H1 (cell line): ENCODE results near the gene RELA. TPM values are rescaled to one million over a fixed set of nuclear protein-coding genes. Genes with fewer than 3 reads are reported as not detected.

Experiments used
- CTCF ChIA-PET: fragments of 300-600 bp; sonication (Branson Sonifier 250); formaldehyde crosslinking; loops from one replicate; lab custom pipeline; 2021; ENCODE audit not compliant: partially characterized antibody; lab: Charles Lee
- POLR2A ChIA-PET: fragments of 300-600 bp; sonication (Branson Sonifier 250); formaldehyde crosslinking; loops from one replicate; lab custom pipeline; 2021; ENCODE audit warnings: inconsistent platforms; ENCODE audit not compliant: partially characterized antibody; lab: Charles Lee
- DNase-seq, 2 experiments: peaks; one replicate each; pipeline versions ENCODE4 v3.0.0 to v3.0.0-alpha.2; 2010 to 2022; ENCODE audit warnings: low spot score in 2 of 2, low read depth in 1 of 2, mixed read lengths in 1 of 2
- FAIRE-seq: peaks from 2 replicates; lab custom pipeline; 2011; peaks lifted over from hg19 to GRCh38; lab: Jason Lieb, UNC
- H2AFZ ChIP-seq: 2 replicates; pipeline ENCODE4 v1.8.1; 2012; ENCODE audit warnings: low read length, inconsistent platforms
- H2AK5ac ChIP-seq: 2 replicates; pipeline ENCODE4 v1.6.1; 2013; ENCODE audit warnings: low read depth, low read length
- H2BK120ac ChIP-seq: replicated peaks from 2 replicates; pipeline ENCODE3; 2013; ENCODE audit warnings: low read depth, low read length, inconsistent platforms
- H2BK12ac ChIP-seq: 2 replicates; pipeline ENCODE4 v1.6.1; 2013; ENCODE audit warnings: low read depth, low read length
- H2BK15ac ChIP-seq: 2 replicates; pipeline ENCODE4 v1.6.1; 2013; ENCODE audit warnings: low read length
- H2BK20ac ChIP-seq: 2 replicates; pipeline ENCODE4 v1.6.1; 2013; ENCODE audit warnings: low read length
- H2BK5ac ChIP-seq: 2 replicates; pipeline ENCODE4 v1.6.1; 2013; ENCODE audit warnings: low read depth, low read length
- H3K14ac ChIP-seq: 2 replicates; pipeline ENCODE4 v1.6.1; 2013; ENCODE audit warnings: inconsistent platforms; ENCODE audit not compliant: insufficient read length
- H3K18ac ChIP-seq: 2 replicates; pipeline ENCODE4 v1.6.1; 2013; ENCODE audit warnings: low read length; ENCODE audit errors: extremely low read depth
- H3K23ac ChIP-seq: 2 replicates; pipeline ENCODE4 v1.6.1; 2013; ENCODE audit warnings: inconsistent platforms; ENCODE audit not compliant: insufficient read length
- H3K23me2 ChIP-seq: 2 replicates; pipeline ENCODE4 v1.6.1; 2013; ENCODE audit warnings: low read depth, low read length
- H3K27ac ChIP-seq: 2 replicates; pipeline ENCODE4 v1.6.1; 2011; ENCODE audit warnings: low read depth, low read length, inconsistent platforms
- H3K27me3 ChIP-seq, 4 experiments: replicated peaks in 1 of 4; 1 replicate in 1 of 4; 2 replicates in 3 of 4; pipeline versions ENCODE4 v1.6.1 to v1.8.1; 2011 to 2013; ENCODE audit warnings: low read length in 3 of 4, mild to moderate bottlenecking in 3 of 4, inconsistent platforms in 2 of 4, mixed read lengths in 2 of 4, moderate library complexity in 1 of 4; ENCODE audit not compliant: control insufficient read depth in 3 of 4, insufficient read depth in 3 of 4; ENCODE audit errors: extremely low read depth in 1 of 4
- H3K36me3 ChIP-seq, 4 experiments: 2 replicates each; pipeline versions ENCODE4 v1.6.1 to v1.8.1; 2011 to 2013; ENCODE audit warnings: mild to moderate bottlenecking in 4 of 4, low read length in 3 of 4, moderate library complexity in 2 of 4, control low read depth in 1 of 4, inconsistent platforms in 1 of 4; ENCODE audit not compliant: insufficient read depth in 4 of 4, control insufficient read depth in 2 of 4
- H3K4ac ChIP-seq: replicated peaks from 2 replicates; pipeline ENCODE3; 2013; ENCODE audit warnings: low read length, low read depth, mixed read lengths, inconsistent platforms; ENCODE audit not compliant: insufficient read length
- H3K4me1 ChIP-seq, 4 experiments: replicated peaks in 1 of 4; 1 replicate in 1 of 4; 2 replicates in 3 of 4; pipeline versions ENCODE4 v1.6.1 to v1.8.1; 2011 to 2013; ENCODE audit warnings: low read length in 3 of 4, inconsistent platforms in 2 of 4, mixed read lengths in 1 of 4; ENCODE audit not compliant: insufficient read depth in 4 of 4, control insufficient read depth in 3 of 4
- H3K4me2 ChIP-seq, 2 experiments: 2 replicates each; pipeline versions ENCODE4 v1.6.1 to v1.8.1; 2011 to 2013; ENCODE audit warnings: low read depth in 2 of 2, low read length in 2 of 2, control low read depth in 1 of 2, inconsistent platforms in 1 of 2, mild to moderate bottlenecking in 1 of 2; ENCODE audit not compliant: insufficient read depth in 1 of 2
- H3K4me3 ChIP-seq, 4 experiments: fragments of 200-600, 300-600 bp in 1 of 4; sonication (generic), shearing (Covaris generic), sonication (Bioruptor Twin) in 1 of 4; 2 replicates each; pipeline versions ENCODE4 v1.5.1 to v1.8.1; 2011 to 2016; ENCODE audit warnings: low read length in 4 of 4, low read depth in 3 of 4, control low read depth in 2 of 4, inconsistent platforms in 2 of 4, mild to moderate bottlenecking in 2 of 4, mixed read lengths in 1 of 4, moderate library complexity in 1 of 4; ENCODE audit not compliant: insufficient read depth in 2 of 4; ENCODE audit errors: extremely low read depth in 1 of 4
- H3K56ac ChIP-seq: replicated peaks from 2 replicates; pipeline ENCODE3; 2013; ENCODE audit warnings: low read depth, mild to moderate bottlenecking, mixed read lengths, low read length, inconsistent platforms; ENCODE audit not compliant: insufficient read length
- H3K79me1 ChIP-seq: 2 replicates; pipeline ENCODE4 v1.6.1; 2013; ENCODE audit warnings: low read depth, low read length, control low read depth
- H3K79me2 ChIP-seq, 2 experiments: 2 replicates each; pipeline versions ENCODE4 v1.6.1 to v1.8.1; 2012 to 2013; ENCODE audit warnings: low read length in 2 of 2, mild to moderate bottlenecking in 2 of 2, inconsistent platforms in 1 of 2; ENCODE audit not compliant: insufficient read depth in 2 of 2, control insufficient read depth in 1 of 2
- H3K9ac ChIP-seq, 4 experiments: replicated peaks in 1 of 4; 1 replicate in 1 of 4; 2 replicates in 3 of 4; pipeline versions ENCODE4 v1.6.1 to v1.8.1; 2011 to 2013; ENCODE audit warnings: low read depth in 3 of 4, low read length in 3 of 4, control low read depth in 2 of 4, mild to moderate bottlenecking in 2 of 4, moderate library complexity in 2 of 4, inconsistent platforms in 1 of 4; ENCODE audit errors: extremely low read depth in 1 of 4
- H3K9me3 ChIP-seq, 2 experiments: 2 replicates each; pipeline versions ENCODE4 v1.6.1 to v1.8.1; 2012 to 2013; ENCODE audit warnings: mild to moderate bottlenecking in 2 of 2, moderate library complexity in 2 of 2, control low read depth in 1 of 2, inconsistent platforms in 1 of 2, low read depth in 1 of 2, low read length in 1 of 2, mixed read lengths in 1 of 2; ENCODE audit not compliant: insufficient read depth in 2 of 2
- H4K20me1 ChIP-seq, 2 experiments: replicated peaks in 1 of 2; 2 replicates each; pipeline versions ENCODE3 to v1.8.1; 2011 to 2013; ENCODE audit warnings: inconsistent platforms in 2 of 2, low read length in 2 of 2, mild to moderate bottlenecking in 1 of 2; ENCODE audit not compliant: insufficient read depth in 2 of 2, control insufficient read depth in 1 of 2
- H4K5ac ChIP-seq: 2 replicates; pipeline ENCODE4 v1.6.1; 2013; ENCODE audit warnings: low read length, low read depth, mixed read lengths, inconsistent platforms; ENCODE audit not compliant: insufficient read length
- H4K8ac ChIP-seq: 2 replicates; pipeline ENCODE4 v1.8.0; 2013; ENCODE audit warnings: mild to moderate bottlenecking, moderate library complexity, low read length, inconsistent platforms; ENCODE audit not compliant: insufficient read depth; ENCODE audit errors: extremely low read depth
- H4K91ac ChIP-seq: replicated peaks from 2 replicates; pipeline ENCODE3; 2013; ENCODE audit warnings: low read length, mixed read lengths, inconsistent platforms; ENCODE audit not compliant: insufficient read length
- MAFK ChIP-seq: IDR thresholded peaks from 2 replicates; pipeline ENCODE4 v1.6.1; 2012; ENCODE audit warnings: low read depth, mild to moderate bottlenecking, improper control_type of control experiment, low read length
- SP1 ChIP-seq: IDR thresholded peaks from 2 replicates; pipeline ENCODE4 v1.6.1; 2011; ENCODE audit warnings: low read depth, low read length
- WGBS, 2 experiments: shearing (Covaris generic) in 1 of 2; methylation state at CpG; one replicate each; pipeline versions ENCODE4 v1.1.6 to v1.1.7; 2013 to 2015; ENCODE audit warnings: low lambda C conversion rate in 2 of 2, mixed read lengths in 2 of 2, inconsistent platforms in 1 of 2, low coverage in 1 of 2, missing lambda C conversion rate in 1 of 2; ENCODE audit not compliant: insufficient replicate concordance in 2 of 2, insufficient coverage in 1 of 2, insufficient read length in 1 of 2; ENCODE audit errors: extremely low coverage in 1 of 2, missing lambda C conversion rate in 1 of 2; 5-methylcytosine and 5-hydroxymethylcytosine counted together
- polyA plus RNA-seq, 7 experiments: library from polyadenylated mRNA; depleted of rRNA in 3 of 7; stranded (reverse) in 5 of 7; unstranded in 2 of 7; fragments of >200 nt in 5 of 7; fragments of 200-250 nt in 2 of 7; gene quantifications; 1 replicate in 5 of 7; 2 replicates in 1 of 7; 4 replicates in 1 of 7; pipeline versions ENCODE4 v1.2.1 to v1.2.3, GENCODE V29; 2011 to 2013; ENCODE audit warnings: missing spikeins in 2 of 7, mixed read lengths in 2 of 7
- total RNA-seq: library from RNA; stranded (reverse); fragmentation: NEBNext Ultra II Directional; extraction: Animal tissue kit (Norgen Biotek cat#: 25700); gene quantifications from 2 replicates; pipeline ENCODE4 v1.2.1, GENCODE V29; 2021

The RELA gene
- total and polyA plus RNA-seq, 2 of the 8 experiments (the other 6 are each of a cell fraction or from before 2014, with no cell fraction given), result 21.9 to 27.5 TPM

GRCh38 chr11:65609229-65609628 is 53.5 kb downstream of the RELA start:
- ChIA-PET POLR2A (interaction anchor here (0.7 to 2.1 kb wide), 6 partner anchors 8 to 69 kb away, joined by 3 to 6 read pairs (median 4); partner anchors contain the start of gene KCNK7), CTCF (interaction anchor here (0.9 to 14.8 kb wide), 2 partner anchors 19 to 170 kb away, joined by 4 to 227 read pairs; partner anchors contain the start of gene KCNK7)
- no peak overlapping the region for H3K14ac ChIP-seq
- TF ChIP-seq MAFK, result no peak
- no peak for TF ChIP-seq SP1
- no peak overlapping the region for H2BK20ac ChIP-seq
- H2BK120ac ChIP-seq, result no peak overlapping the region
- DNase-seq (no peak), FAIRE-seq (no peak)
- no peak overlapping the region for H3K23ac ChIP-seq
- no peak overlapping the region for H4K8ac ChIP-seq
- H2BK12ac ChIP-seq, result no peak overlapping the region
- H4K5ac ChIP-seq, result no peak overlapping the region
- H3K18ac ChIP-seq, result no peak overlapping the region
- H3K4ac ChIP-seq, result no peak overlapping the region
- no peak overlapping the region for H2BK5ac ChIP-seq
- no peak overlapping the region for H2AFZ ChIP-seq
- H3K23me2 ChIP-seq, result peaks cover 11% of the 10 kb centered on the region; the same call in 1 of the 2 replicates
- no peak overlapping the region for H3K27ac ChIP-seq
- H3K4me3 ChIP-seq, result no peak overlapping the region
- no peak overlapping the region for H3K4me2 ChIP-seq
- H3K4me1 ChIP-seq, result peaks cover 0 to 30% (median 13%) of the 10 kb centered on the region in 4 experiments; a peak in 6 of 7 replicates
- H2BK15ac ChIP-seq, result no peak overlapping the region
- peaks cover 23% of the 10 kb centered on the region for H3K79me1 ChIP-seq
- no peak overlapping the region for H3K56ac ChIP-seq
- peaks cover 5 to 11% of the 10 kb centered on the region in 2 experiments; a peak in 2 of 4 replicates for H3K79me2 ChIP-seq
- no peak overlapping the region for H2AK5ac ChIP-seq
- 94% methylated on average over 3 of the region's 3 CpGs; no CpG with 5 or more reads in 1 of the 2 experiments for WGBS, 2 experiments
- H3K27me3 ChIP-seq, result no peaks in the 10 kb centered on the region; a peak in 1 of 7 replicates
- no peak overlapping the region for H3K9ac ChIP-seq
- no peaks in the 10 kb centered on the region for H3K9me3 ChIP-seq
- H4K20me1 ChIP-seq, result peaks cover 5 to 23% of the 10 kb centered on the region in 2 experiments
- no peak overlapping the region for H4K91ac ChIP-seq
- peaks cover 4 to 18% (median 9%) of the 10 kb centered on the region in 4 experiments; a peak in 5 of 8 replicates for H3K36me3 ChIP-seq
